ENCODE data around the gene MAST3.

The MAST3 gene

GRCh38 chr19:18060472-18060871, 37.1 kb upstream of the MAST3 start:
- Histone ChIP-seq H3K27ac (ENCODE audit: extremely low read depth, low read depth, low read length) (no peak overlapping the region), H3K9me3 (ENCODE audit: control insufficient read depth, insufficient read depth, low read depth, low read length) (no peaks in the 10 kb centered on the region), H3K4me3 (ENCODE audit: low read depth, low read length) (no peak overlapping the region), H3K36me3 (ENCODE audit: control insufficient read depth in 2 of 2, insufficient read depth in 1 of 2, low read length in 2 of 2) (no peaks in the 10 kb centered on the region), H3K4me1 (ENCODE audit: control insufficient read depth, insufficient read depth, low read length) (no peaks in the 10 kb centered on the region)
- TF ChIP-seq SP2 (tag by site-specific recombination; IDR thresholded peaks at IDR 0.05): peak; percentile 40
- no peak for TF ChIP-seq HOXD13 (CRISPR knock-in tag; IDR thresholded peaks at IDR 0.05; ENCODE audit: borderline replicate concordance)
- ChIA-PET POLR2A (interaction anchor here (0.8 kb wide), 1 partner anchor 9 kb away, joined by 3 read pairs; no protein-coding TSS in a partner anchor), CTCF (interaction anchor here (0.6 to 8.1 kb wide), 11 partner anchors 32 to 612 kb away, joined by 3 to 101 read pairs (median 4); partner anchors contain the start of genes ARRDC2, RPL18A and TMEM221)

DNA sequence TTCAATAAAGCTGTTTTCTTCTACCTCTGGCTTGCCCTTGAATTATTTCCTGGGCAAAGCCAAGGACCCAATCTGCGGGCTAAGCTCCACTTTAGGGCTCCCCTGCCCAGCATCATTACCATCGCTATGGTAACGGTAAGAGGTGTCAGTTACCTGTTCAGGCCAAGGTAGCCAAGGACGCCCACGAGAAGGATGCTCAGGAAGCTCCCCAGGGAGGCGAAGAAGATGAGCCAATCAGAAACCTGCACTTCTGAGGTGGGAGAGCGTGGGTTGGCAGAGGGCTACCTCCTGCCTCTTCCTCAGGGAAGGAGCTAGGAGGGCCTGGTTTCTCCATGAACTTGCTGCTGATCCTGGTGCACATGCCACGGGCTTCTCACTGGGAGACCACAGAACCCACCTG, 35.5 kb upstream of the MAST3 start:
- Histone ChIP-seq H3K4me3 (ENCODE audit: low read depth, low read length) (no peak overlapping the region), H3K27ac (ENCODE audit: extremely low read depth, low read depth, low read length) (no peak overlapping the region), H3K36me3 (ENCODE audit: control insufficient read depth in 2 of 2, insufficient read depth in 1 of 2, low read length in 2 of 2) (no peaks in the 10 kb centered on the region), H3K4me1 (ENCODE audit: control insufficient read depth, insufficient read depth, low read length) (no peaks in the 10 kb centered on the region), H3K9me3 (ENCODE audit: control insufficient read depth, insufficient read depth, low read depth, low read length) (no peaks in the 10 kb centered on the region)
- ChIA-PET CTCF (interaction anchor here (0.6 to 8.1 kb wide), 11 partner anchors 8 to 935 kb away, joined by 3 to 101 read pairs (median 4); partner anchors contain the start of gene ARRDC2), POLR2A (interaction anchor here (1.6 kb wide), 1 partner anchor 129 kb away, joined by 3 read pairs; the partner anchor contains the start of gene CCDC124)
- 0 out of 2 replicates have a peak, but pooled peaks have one; percentile 66 for TF ChIP-seq EGR2 (tag by site-specific recombination; IDR thresholded peaks at IDR 0.05; ENCODE audit: low read depth)
- TF ChIP-seq ZNF549 (tag by site-specific recombination; IDR thresholded peaks at IDR 0.05): no peak
- no peak for TF ChIP-seq GLI4 (tag by site-specific recombination; IDR thresholded peaks at IDR 0.05)
- peak; percentile 65 for TF ChIP-seq ZFHX2 (tag by site-specific recombination; conservative IDR thresholded peaks at IDR 0.05)
- peak; percentile 41; the same call in 1 of the 2 replicates for TF ChIP-seq SP2 (tag by site-specific recombination; IDR thresholded peaks at IDR 0.05)
- TF ChIP-seq ZNF629 (tag by site-specific recombination; IDR thresholded peaks at IDR 0.05): no peak

- Histone ChIP-seq H3K36me3 (ENCODE audit: control insufficient read depth in 2 of 2, insufficient read depth in 1 of 2, low read length in 2 of 2) (no peaks in the 10 kb centered on the region), H3K9me3 (ENCODE audit: control insufficient read depth, insufficient read depth, low read depth, low read length) (no peaks in the 10 kb centered on the region), H3K27ac (ENCODE audit: extremely low read depth, low read depth, low read length) (no peak overlapping the region), H3K4me3 (ENCODE audit: low read depth, low read length) (no peak overlapping the region), H3K4me1 (ENCODE audit: control insufficient read depth, insufficient read depth, low read length) (no peaks in the 10 kb centered on the region)
- ChIA-PET POLR2A (interaction anchor here (1.0 kb wide), 1 partner anchor 105 kb away, joined by 6 read pairs; no protein-coding TSS in a partner anchor), CTCF (interaction anchor here (0.5 to 3.6 kb wide), 18 partner anchors 11 to 348 kb away, joined by 3 to 36 read pairs (median 4); partner anchors contain the start of gene MPV17L2)
- TF ChIP-seq ZNF391 (tag by site-specific recombination; IDR thresholded peaks at IDR 0.05; ENCODE audit: borderline replicate concordance, low read depth) (no peak), ZNF654 (tag by site-specific recombination; IDR thresholded peaks at IDR 0.05; ENCODE audit: low read depth) (peak; percentile 78), ZNF792 (tag by site-specific recombination; IDR thresholded peaks at IDR 0.05) (no peak), KLF17 (tag by site-specific recombination; IDR thresholded peaks at IDR 0.05) (0 out of 2 replicates have a peak, but pooled peaks have one; percentile 49), ZBTB48 (tag by site-specific recombination; IDR thresholded peaks at IDR 0.05) (no peak), ZNF707 (tag by site-specific recombination; IDR thresholded peaks at IDR 0.05) (no peak), ZXDB (tag by site-specific recombination; IDR thresholded peaks at IDR 0.05) (peak; percentile 21; the same call in 1 of the 2 replicates), TRIM28 (IDR thresholded peaks at IDR 0.05; ENCODE audit: borderline replicate concordance, low read length) (no peak), ZNF155 (tag by site-specific recombination; IDR thresholded peaks at IDR 0.05) (no peak), ZNF518A (tag by site-specific recombination; conservative IDR thresholded peaks at IDR 0.05; ENCODE audit: low read depth) (no peak), HOXD13 (CRISPR knock-in tag; IDR thresholded peaks at IDR 0.05; ENCODE audit: borderline replicate concordance) (no peak), ZNF692 (tag by site-specific recombination; IDR thresholded peaks at IDR 0.05) (no peak)
- TF ChIP-seq, protein P1, sequence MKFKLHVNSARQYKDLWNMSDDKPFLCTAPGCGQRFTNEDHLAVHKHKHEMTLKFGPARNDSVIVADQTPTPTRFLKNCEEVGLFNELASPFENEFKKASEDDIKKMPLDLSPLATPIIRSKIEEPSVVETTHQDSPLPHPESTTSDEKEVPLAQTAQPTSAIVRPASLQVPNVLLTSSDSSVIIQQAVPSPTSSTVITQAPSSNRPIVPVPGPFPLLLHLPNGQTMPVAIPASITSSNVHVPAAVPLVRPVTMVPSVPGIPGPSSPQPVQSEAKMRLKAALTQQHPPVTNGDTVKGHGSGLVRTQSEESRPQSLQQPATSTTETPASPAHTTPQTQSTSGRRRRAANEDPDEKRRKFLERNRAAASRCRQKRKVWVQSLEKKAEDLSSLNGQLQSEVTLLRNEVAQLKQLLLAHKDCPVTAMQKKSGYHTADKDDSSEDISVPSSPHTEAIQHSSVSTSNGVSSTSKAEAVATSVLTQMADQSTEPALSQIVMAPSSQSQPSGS (tag by site-specific recombination; IDR thresholded peaks at IDR 0.05; ENCODE audit: low read depth): no peak
- TF ChIP-seq, protein P2, sequence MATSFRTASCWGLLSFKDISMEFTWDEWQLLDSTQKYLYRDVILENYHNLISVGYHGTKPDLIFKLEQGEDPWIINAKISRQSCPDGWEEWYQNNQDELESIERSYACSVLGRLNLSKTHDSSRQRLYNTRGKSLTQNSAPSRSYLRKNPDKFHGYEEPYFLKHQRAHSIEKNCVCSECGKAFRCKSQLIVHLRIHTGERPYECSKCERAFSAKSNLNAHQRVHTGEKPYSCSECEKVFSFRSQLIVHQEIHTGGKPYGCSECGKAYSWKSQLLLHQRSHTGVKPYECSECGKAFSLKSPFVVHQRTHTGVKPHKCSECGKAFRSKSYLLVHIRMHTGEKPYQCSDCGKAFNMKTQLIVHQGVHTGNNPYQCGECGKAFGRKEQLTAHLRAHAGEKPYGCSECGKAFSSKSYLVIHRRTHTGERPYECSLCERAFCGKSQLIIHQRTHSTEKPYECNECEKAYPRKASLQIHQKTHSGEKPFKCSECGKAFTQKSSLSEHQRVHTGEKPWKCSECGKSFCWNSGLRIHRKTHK (tag by site-specific recombination; IDR thresholded peaks at IDR 0.05): no peak
Measured at GRCh38 chr19:18063463-18063862, 34.1 kb upstream of the MAST3 start.

Data from HEK293 (cell line).